Measurements from ENCODE around the gene ITGB4. TPM values are rescaled to one million over a fixed set of nuclear protein-coding genes. Genes with fewer than 3 reads are reported as not detected.

Gene ITGB4
- polyA plus RNA-seq, 1 of the 3 experiments (the other 2 are of a cell fraction), result 7.0 TPM

DNA sequence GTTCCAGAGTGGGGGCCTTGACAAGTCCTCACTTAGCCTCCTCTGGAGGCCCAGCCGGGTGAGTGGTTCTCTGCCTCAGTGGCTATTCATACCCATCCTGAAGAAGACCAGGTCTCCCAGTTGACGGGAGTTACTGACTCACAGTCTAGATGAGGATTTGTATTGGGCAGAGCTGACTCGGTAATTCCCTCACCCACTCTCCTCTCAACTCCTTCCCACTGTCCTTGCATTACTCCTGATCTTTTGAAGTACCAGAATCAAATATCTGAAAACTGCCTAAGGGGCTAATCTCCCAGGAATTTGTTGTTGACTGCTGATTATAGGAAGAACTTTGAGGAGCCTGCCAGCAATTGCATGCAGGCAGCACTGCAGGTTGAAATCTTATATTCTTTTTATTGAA is 40.0 kb upstream of the ITGB4 start (continued):
- TF ChIP-seq, protein P1, sequence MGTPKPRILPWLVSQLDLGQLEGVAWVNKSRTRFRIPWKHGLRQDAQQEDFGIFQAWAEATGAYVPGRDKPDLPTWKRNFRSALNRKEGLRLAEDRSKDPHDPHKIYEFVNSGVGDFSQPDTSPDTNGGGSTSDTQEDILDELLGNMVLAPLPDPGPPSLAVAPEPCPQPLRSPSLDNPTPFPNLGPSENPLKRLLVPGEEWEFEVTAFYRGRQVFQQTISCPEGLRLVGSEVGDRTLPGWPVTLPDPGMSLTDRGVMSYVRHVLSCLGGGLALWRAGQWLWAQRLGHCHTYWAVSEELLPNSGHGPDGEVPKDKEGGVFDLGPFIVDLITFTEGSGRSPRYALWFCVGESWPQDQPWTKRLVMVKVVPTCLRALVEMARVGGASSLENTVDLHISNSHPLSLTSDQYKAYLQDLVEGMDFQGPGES (IDR thresholded peaks at IDR 0.05; ENCODE audit: low read depth, low read length), result no peak
- TF ChIP-seq ZBTB33 (IDR thresholded peaks at IDR 0.05; ENCODE audit: borderline replicate concordance, low read depth) (no peak; the same call in 1 of the 2 replicates), POLR2AphosphoS5 (IDR thresholded peaks at IDR 0.05; ENCODE audit: low read depth, low read length) (peak; percentile 56; the same call in 1 of the 2 replicates), NRF1 (IDR thresholded peaks at IDR 0.05; ENCODE audit: low read depth, low read length) (no peak), JUND (IDR thresholded peaks at IDR 0.05) (peak; percentile 64; the same call in 1 of the 2 replicates), SIN3A (IDR thresholded peaks at IDR 0.05; ENCODE audit: borderline replicate concordance, low read depth, low read length) (no peak), RXRA (IDR thresholded peaks at IDR 0.05; ENCODE audit: borderline replicate concordance, low read depth) (peak; percentile 38; the same call in 1 of the 2 replicates), ELF1 (IDR thresholded peaks at IDR 0.05) (no peak; the same call in 1 of the 2 replicates), REST (IDR thresholded peaks at IDR 0.05; ENCODE audit: low read depth, low read length) (peak; percentile 13; the same call in 1 of the 2 replicates), EZH2phosphoT487 (IDR thresholded peaks at IDR 0.05; ENCODE audit: borderline replicate concordance, low read depth) (no peak), RCOR1 (IDR thresholded peaks at IDR 0.05; ENCODE audit: low read length) (no peak), CTCF (IDR thresholded peaks at IDR 0.05) (no peak), EP300 (IDR thresholded peaks at IDR 0.05; ENCODE audit: borderline replicate concordance in 1 of 2, low read depth in 1 of 2, low read length in 1 of 2) (peak in 1 of 2 experiments; percentile 73; a peak in 2 of 4 replicates), FOXM1 (IDR thresholded peaks at IDR 0.05; ENCODE audit: low read depth) (no peak), GABPA (IDR thresholded peaks at IDR 0.05; ENCODE audit: low read depth) (no peak), FOSL2 (IDR thresholded peaks at IDR 0.05; ENCODE audit: borderline replicate concordance, low read depth) (peak; percentile 58), CHD2 (IDR thresholded peaks at IDR 0.05; ENCODE audit: low read length, partially characterized antibody) (no peak), RFX5 (IDR thresholded peaks at IDR 0.05; ENCODE audit: low read length) (no peak)
- TF ChIP-seq, protein P2, sequence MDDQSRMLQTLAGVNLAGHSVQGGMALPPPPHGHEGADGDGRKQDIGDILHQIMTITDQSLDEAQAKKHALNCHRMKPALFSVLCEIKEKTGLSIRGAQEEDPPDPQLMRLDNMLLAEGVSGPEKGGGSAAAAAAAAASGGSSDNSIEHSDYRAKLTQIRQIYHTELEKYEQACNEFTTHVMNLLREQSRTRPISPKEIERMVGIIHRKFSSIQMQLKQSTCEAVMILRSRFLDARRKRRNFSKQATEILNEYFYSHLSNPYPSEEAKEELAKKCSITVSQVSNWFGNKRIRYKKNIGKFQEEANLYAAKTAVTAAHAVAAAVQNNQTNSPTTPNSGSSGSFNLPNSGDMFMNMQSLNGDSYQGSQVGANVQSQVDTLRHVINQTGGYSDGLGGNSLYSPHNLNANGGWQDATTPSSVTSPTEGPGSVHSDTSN (IDR thresholded peaks at IDR 0.05), result peak; percentile 82
- TF ChIP-seq, protein P3, sequence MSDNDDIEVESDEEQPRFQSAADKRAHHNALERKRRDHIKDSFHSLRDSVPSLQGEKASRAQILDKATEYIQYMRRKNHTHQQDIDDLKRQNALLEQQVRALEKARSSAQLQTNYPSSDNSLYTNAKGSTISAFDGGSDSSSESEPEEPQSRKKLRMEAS (IDR thresholded peaks at IDR 0.05; ENCODE audit: low read depth), result peak; percentile 32; the same call in 1 of the 2 replicates

All from SK-N-SH (cell line).